IPS DF 4.7 (cell line): ENCODE data around the gene LSAMP.

Experiments used
- DNase-seq: peaks from one replicate; pipeline ENCODE4 v3.0.0-alpha.2; 2013; ENCODE audit warnings: low spot score; ENCODE audit errors: extremely low read depth

Gene LSAMP

DNA sequence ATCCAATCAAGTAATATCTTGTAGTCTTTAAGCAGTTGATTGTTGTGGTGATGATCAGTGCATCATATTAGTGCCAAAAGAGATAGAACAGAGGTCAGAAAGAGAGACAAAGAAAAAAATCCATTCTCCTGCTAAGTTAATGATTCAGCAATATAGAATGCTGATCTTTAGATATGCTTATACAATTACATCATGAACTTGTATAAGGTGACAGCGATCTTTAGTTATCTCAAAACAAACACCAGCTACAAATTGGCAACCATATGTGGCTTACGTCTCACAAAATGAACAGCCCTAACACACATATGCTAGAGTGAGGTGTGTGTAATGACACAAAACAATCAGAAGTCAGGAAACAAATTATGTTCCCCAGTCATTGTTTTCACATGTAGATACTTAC is 12.5 kb downstream of the LSAMP start:
- no peak for DNase-seq

DNA sequence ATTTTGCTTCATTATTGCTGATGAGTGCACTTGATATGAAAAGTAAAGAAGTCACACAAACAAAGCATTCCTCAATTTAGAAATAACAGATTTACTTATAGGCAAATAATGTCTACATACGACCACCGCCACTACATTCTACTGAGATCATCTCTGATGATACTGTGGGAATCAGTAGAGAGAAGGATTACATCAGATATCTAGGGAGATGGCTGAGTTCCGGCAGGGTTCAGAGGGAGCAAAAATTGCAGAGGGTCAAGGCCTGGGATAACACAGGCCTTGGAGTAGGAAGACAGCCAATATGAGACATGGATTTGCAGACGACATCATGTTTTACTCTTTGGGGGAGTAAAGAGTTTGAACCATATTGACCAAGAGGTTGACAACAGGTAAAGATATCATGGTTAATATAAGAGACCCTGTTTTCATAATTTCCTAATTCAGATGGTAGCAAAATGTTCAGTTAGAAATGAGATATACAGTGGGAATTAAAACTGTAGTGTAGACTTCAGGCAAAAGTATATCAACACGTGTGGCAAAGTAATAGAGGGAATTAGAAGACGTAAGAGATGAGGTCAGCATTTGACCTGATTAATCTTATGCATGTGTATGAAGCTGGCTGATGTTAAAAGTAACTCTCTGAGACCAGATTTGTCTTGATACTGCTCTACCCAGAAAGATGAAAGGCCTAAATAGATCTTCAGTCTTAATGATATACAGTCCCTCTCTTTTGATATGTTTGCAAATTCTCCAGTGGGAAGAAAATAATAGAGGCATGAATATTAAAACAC is 15.6 kb downstream of the LSAMP start:
- no peak for DNase-seq

DNA sequence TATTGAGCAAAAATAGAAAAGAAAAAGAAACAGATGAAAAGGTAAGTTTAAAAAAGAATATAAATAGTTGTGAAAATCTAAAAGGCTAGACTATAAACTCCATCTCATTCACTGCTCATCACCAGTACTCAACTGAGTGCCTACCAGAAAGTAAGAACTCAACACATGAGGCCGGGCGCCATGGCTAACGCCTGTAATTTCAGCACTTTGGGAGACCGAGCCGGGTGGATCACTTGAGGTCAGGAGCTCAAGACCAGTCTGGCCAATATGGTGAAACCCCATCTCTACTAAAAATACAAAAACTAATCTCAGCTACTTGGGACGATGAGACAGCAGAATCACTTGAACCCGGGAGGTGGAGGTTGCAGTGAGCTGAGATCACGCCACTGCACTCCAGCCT is 19.3 kb downstream of the LSAMP start:
- no peak for DNase-seq

DNA sequence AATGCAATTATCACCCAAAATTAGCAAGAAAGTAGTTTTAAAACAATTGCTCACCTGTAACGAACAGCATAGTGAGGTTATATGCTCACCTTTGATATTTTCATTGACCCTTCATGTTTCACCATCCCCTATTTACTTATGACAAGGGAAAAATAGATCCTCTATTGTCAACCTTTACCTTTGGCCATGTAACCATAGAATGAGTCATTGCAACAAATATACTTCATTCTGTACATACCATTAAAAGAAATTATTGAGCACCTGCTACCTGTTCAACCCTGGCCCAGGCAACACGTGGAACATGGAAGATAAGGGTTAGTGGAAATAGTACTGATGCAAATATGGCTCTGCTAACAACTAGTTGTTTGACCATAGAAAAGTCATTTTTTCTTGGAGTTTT is 20.2 kb downstream of the LSAMP start:
- DNase-seq: no peak

DNA sequence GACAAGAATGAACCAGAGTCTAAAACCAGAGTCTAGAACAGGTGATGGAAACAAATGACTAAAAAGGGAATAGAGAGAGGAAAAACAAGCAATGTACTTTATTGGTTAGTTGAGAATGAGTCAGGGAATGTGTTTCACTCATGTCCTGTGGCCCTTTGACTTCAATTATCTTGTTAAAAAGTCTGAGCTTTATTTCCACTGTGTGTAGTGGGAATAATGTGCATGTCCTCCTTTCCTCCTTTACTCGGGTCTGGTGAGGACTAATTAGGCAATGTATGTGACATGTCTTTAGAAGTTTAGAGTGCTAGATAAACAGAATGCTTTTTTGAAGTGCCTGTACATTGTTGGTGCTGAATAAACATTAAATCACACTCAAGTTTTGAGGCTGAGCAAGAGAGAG is 21.3 kb downstream of the LSAMP start:
- no peak for DNase-seq

DNA sequence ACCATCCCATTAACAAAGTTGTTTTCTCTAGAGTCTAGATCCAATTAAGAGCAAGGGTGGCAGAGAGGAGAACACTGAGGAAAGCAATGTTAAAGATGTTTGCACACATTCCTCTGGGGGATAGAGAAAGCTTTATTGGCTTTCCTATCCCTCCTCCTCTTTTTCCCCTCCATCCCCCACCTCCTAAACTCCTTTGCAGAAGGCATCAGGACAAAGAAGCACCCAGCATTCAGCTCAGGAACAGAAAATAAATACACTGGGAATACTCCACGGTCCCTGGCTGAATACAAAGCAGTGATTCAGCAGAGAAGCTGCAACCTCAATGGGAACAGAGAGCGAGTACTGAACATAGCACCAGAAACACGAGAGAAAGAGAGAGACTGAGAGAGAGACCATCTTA is 21.9 kb downstream of the LSAMP start:
- no peak for DNase-seq

DNA sequence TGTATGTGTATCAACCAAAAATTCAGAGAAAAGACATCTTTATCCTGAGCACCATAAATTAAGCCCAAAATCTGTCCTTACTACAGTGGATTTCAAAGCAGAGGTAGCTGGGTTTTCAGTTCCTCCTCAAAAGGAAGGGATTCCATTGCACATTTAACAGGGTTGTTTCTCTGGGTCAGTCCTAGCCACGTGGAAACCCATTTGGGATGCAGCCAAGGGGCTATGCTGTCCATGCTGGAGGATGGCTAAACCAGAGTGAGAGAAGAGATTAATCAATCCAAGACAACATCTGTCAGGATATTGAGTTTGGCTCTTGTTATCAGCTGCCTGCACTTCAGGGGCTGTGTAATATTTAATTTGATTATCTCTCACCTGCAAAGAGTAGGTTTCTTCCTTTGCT is 28.1 kb downstream of the LSAMP start:
- DNase-seq: no peak

DNA sequence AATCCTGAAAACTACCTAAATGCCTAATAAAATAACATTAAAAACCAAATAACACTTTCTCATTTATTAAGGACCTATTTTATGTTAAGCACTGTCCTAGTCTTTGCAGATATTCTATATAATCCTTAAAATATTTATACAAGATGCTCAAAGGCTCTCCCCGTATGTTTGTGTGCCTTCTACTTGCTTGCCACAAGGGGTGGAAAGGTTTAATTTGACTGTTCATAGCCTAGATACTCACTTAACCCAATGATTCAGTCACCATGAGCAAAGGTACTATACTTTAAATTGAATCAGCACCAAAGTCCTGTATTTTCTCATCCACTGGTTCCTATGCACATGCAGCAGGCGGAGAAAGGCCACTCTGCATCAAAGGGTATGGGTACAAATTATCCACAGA is 32.0 kb downstream of the LSAMP start:
- no peak for DNase-seq

DNA sequence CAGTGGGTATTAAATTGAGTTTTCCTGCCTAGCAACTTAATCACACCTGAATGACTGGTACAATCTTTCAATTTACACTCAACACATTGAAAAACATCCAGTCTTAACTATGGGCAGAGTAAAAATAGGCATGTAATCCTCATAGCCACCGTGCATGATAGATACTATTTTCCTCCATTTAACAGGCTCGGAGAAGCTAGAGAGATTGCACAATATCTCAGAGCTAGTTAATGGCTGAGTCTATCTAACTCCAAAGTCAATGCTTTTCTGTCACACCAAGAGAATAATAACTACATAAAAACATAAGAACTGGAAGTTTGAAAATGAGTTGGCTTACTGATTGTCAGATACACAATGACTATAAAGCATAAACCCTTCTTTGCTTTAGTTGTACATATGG is 36.8 kb downstream of the LSAMP start:
- no peak for DNase-seq

DNA sequence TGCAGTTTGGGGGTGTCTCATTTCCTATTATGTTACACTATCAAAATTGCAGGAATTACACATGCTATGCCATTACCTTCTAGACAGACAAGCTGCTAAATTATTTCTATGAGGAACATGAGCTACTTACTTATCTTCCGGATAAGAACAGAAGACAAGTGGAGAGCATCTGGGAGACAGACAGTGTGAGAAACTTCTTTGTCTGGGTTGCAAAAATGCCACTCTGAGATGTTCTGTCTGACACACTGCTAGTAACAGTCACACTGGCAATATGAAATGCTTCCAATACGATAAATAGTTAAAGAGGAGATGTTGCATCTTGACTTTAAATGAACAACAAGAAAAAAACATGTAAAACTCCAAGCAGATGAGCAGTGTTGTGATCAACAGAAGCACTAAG is 40.1 kb downstream of the LSAMP start:
- no peak for DNase-seq

DNA sequence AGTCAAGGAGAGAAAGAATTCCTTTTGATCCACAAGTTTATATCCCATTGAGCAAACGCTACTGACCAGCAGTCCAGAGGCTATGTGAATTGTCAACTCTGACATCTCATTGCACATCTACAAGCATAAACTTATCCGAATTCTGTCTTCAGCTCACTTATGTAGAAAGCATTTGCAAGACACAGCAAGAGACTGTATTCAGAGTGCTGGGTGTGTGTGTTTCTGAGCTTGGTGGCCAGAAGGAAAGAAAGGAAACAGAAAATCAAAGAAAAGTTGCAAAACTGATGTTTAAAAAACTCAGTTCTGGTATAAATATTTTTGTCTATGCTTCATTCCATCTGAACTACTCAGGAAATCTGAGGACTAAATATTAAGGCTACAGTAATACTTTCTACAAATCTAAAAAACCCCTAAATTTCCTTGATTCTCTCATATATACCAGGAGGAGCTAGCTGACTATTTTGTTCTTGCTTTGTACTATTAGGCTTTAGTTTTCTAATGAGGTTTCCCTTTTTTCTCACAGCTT is 45.5 kb downstream of the LSAMP start:
- no peak for DNase-seq

DNA sequence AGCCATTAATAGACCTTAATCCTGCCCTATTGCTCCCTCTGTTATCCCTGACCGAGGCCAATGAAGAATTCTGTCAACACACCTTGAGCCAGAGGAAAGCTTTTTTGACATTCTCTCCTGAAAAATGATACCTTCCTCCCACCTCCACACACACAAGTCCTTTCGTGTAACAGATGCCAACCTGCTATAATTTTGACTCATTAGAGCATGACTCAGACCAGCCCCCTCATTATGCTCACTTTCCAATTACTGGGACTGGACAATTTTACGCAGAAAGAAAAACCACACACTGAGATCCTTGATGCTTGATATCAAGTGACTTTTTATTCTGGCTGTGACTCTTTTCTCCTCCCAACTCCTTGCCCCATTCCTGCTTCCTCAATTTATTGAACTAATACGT is 50.9 kb downstream of the LSAMP start:
- no peak for DNase-seq

DNA sequence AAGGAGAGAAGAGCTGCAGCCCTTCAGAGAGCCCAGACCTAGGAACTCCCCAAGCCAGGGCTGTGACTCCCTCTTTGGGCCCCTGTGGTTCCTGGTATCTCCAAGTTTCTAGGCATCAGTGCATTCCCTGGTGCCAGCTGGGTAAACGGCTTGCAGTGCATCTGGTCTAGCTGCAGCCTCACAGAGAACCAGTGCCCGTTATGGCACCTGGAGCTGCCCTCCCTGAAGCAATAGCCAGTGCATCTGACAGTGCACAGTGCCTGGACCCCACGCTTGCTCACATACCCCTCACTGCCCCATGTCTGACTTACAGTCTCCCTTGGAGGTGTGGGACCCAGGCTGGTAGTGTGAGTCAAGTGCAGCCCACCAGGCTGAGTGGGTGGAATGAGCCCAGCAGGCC is 52.1 kb downstream of the LSAMP start:
- DNase-seq: no peak

DNA sequence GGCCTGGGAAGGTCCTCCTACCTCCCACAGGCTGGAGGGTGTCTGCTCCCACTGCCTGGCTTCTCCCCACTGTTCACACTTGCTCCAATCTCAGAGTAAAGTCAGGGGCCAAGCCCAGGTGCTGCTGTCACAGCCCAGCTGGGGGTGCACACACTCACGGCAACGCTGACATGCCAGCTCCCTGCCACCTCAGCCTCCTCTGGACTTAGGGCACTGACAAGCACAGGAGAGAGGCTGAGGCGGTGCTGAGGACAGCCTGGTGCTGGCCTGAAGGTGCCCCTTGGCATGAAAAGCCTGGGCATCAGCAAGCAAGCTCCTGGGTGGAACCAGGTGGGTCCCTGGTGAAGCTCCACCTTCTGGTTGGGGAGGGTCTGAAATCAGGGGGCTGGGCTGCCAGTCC is 53.0 kb downstream of the LSAMP start:
- no peak for DNase-seq

DNA sequence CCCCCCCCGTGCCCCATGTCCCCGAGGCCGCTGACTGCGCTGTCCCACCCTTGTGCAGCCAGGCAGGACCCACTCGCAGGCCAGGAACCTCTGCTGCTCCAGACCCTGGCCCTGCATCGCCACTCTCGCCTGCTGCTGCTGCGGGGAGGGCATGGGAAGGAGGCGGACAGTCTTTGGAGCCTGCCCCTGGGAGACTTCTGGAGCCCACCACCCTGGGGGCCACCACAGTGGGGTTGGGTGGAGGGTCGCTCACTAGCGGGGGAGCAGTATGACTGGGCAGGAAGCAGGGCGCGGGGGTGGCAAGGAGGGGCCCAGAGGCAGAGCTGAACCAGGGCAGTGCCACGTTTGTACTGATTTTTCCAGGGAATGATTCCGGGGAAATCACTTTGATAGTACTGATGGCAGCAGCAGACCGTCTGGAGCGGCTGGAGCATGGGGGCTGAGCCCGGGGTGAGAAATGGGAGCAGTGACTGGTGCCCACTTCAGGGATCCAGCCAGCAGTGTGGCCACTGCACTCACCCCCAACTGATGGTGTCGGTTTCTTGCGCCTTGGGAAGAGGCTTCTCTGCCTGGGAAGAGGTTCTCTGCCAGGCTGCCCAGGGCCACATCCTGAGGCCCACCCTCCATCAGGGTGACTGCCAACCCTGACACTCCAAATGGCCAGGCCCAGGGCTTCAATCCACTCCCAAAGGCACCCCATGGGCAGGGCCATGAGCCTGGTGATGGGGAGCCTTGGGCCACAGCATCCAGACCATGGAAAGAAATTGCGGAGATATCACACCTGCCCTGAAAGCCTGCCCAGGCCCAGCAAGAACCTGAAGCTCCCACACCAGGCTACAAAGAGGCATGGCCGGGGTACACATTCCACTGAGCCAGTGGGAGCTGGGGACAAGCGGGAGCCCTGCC is 53.7 kb downstream of the LSAMP start:
- DNase-seq: no peak

DNA sequence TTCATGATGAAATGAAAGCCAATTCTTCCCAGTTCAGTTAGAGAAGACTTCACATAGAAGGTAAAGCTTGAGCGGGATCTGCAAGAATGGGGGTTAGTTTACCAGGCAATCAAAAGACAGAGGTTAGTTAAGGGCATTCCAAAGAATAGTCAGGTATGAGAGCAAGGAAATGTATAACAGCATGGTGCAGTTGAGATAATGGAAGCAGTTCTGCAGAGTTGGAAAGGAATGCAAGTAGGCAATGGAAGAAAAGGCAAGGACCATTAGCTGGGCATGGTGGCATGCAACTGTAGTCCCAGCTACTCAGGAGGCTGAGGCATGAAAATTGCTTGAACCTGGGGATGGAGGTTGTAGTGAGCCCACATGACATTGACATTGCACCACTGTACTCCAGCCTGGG is 55.0 kb downstream of the LSAMP start:
- DNase-seq: no peak

DNA sequence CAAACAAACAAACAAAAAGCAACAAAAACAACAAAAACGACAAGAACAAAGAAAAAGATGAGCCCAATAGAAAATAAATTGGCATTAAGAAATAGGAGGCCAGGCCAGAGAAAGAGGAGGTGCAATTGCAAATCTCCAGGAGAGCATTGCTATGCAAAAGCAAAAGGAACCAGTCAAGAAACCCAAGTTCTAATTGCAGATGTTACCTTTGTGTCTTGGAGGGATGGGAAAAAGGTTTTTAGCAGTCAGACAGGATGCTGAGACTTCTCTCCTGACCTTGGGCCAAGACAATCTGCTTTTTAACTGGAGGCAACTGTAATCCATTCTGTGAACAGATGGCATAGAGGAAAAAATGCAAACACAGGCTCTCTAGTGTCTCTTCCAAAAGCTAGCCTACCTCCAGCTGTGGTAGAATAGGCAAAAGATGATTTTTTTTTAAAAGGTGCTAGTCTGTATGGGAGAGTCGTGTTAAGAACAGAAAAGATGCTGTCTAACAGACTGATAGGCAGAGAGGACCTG is 56.4 kb downstream of the LSAMP start:
- no peak for DNase-seq

DNA sequence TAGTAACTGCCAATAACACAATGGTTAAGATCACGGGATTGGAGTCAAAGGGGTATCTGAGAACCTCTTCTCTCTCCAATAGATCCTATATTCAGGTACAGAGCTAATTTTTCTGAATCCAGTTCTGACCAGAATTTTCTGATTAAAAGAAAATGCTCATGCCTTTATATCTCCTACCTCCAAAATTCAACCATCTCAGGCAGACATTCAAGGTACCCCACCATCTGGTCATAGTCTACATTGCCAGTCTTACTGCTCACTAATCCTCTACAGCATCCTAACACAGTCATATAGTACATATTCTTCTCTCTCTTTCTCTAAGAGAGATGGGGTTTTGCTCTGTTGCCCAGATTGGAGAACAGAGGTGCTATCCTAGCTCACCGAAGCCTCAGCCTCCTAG is 59.1 kb downstream of the LSAMP start:
- DNase-seq: no peak

DNA sequence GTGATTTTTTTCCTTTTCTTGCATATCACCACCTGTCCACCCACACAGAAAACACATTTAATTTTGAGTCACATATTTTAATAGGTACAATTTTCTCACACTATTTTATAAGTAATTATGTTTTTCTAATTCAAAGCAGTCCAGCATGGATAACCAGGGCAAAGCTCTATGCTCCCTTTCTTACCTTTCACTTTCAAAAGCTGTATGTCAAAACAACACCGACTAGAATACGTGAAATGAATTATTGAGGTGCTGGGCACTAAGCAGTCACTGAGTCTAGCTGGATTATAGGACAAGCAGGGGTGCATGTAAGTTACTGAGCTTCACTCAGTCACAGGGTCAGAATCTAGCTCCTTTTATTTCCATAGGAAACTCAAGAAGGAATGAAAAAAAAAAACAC is 60.6 kb downstream of the LSAMP start:
- no peak for DNase-seq

DNA sequence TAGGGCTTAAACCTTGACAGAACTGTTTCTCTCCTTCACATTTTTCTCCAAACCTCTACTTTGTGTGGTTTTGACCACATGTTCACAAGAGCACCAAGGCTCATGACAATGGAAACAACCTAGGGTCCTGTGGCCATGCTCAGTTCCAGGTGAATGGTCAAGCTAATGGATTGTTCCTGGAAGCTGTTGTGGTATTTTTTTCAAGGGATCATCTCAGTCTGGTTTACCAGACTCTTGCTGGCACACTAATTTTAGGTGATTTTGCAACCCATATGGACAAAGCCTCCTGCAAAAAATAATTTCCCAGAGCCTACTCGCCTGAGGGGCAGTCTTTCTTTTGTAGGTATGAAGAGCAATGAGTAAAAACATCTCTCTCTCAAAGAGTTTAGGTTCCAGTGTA is 67.2 kb downstream of the LSAMP start:
- no peak for DNase-seq

DNA sequence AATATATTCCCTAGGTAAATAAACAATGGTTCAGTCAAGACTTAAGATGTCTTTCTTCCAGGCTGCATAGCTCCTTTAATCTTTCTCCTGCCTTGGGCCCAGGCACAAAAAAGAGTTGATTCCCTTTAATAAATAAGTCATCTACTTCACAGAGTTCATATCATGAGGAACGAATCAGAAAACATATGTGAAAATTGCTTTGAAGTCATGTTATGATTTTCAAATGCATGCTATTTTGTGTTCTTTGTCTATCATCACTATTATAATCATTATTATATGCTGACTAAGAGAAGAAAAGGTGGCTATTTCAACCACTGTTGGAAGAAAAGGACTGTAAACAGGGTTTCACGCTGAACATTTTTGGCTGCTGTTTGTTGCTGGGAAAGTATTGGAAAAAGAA is 70.4 kb downstream of the LSAMP start:
- no peak for DNase-seq

DNA sequence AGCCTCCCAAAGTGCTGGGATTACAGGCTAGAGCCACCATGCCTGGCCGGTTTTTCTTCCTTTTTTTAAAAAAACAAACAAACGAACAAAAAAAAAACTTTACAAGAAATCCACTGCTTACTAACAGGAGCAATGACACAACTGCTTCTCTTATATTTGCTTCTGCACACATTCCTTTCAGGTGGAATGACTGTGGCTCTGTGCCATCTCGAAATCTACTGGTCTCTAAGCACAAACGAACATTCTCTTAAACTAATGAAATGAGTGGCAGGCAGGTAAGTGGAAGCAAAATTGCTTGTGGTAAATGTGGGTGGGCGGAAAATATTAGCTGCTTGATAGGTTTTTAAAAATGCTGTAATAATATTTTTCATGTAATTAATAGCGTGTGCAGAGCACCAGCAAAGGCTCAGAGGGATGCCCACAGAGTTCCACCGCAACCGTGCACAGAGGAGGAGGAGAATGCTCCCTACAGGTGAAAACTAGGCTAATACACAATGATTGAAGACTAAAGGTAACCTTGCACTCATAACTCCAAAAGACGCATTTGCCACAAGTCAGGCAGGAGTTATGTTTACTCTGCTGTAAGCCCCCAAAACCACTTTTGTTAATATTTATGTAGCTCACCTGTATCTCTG is 77.4 kb downstream of the LSAMP start:
- DNase-seq: no peak
